Mesothelial cell of epicardium (in vitro differentiated cells): ENCODE results near the gene DPF3. TPM values are rescaled to one million over a fixed set of nuclear protein-coding genes. Genes with fewer than 3 reads are reported as not detected.

Source experiments
- DNase-seq, 2 experiments: peaks; one replicate each; pipeline ENCODE4 v3.0.0; 2021; ENCODE audit warnings: low spot score in 2 of 2; ENCODE audit not compliant: unreplicated experiment in 2 of 2
- H3K27ac Mint-ChIP-seq: 2 replicates; pipeline ENCODE4 v1.8.0; 2021; ENCODE audit warnings: mixed read lengths
- H3K27me3 Mint-ChIP-seq: 2 replicates; pipeline ENCODE4 v1.8.0; 2021; ENCODE audit warnings: low read depth, mixed read lengths
- H3K36me3 Mint-ChIP-seq: 2 replicates; pipeline ENCODE4 v1.8.0; 2021; ENCODE audit warnings: mixed read lengths
- H3K4me1 Mint-ChIP-seq: 2 replicates; pipeline ENCODE4 v1.8.0; 2021; ENCODE audit warnings: mixed read lengths
- H3K4me3 Mint-ChIP-seq: 2 replicates; pipeline ENCODE4 v1.8.0; 2021; ENCODE audit warnings: mild to moderate bottlenecking, moderate library complexity, mixed read lengths
- H3K9me3 Mint-ChIP-seq: 2 replicates; pipeline ENCODE4 v1.8.0; 2021; ENCODE audit warnings: mixed read lengths
- CTCF ChIP-seq: fragments of 200-600 bp; sonication (generic); IDR thresholded peaks from one replicate; pipeline ENCODE4 v1.5.0; 2021; ENCODE audit warnings: antibody characterized with exemption; ENCODE audit not compliant: unreplicated experiment
- total RNA-seq: library from RNA; stranded (reverse); gene quantifications from 3 replicates; pipeline ENCODE4 v1.2.1, GENCODE V29; 2021

The DPF3 gene
- total RNA-seq, 1 donor from 2014 or later = 1.3 TPM

- H3K27me3 Mint-ChIP-seq = peaks cover 34% of the 10 kb centered on the region
- H3K9me3 Mint-ChIP-seq = peaks cover 7% of the 10 kb centered on the region
- TF ChIP-seq CTCF = no peak
- H3K4me3 Mint-ChIP-seq = no peak overlapping the region
- no peak overlapping the region for H3K27ac Mint-ChIP-seq
- no peaks in the 10 kb centered on the region for H3K4me1 Mint-ChIP-seq
- H3K36me3 Mint-ChIP-seq = no peaks in the 10 kb centered on the region
- DNase-seq = no peak
These were observed 258.9 kb downstream of the DPF3 start for GRCh38 chr14:72634691-72635616.

- Mint-ChIP-seq H3K27me3 (peaks cover 37% of the 10 kb centered on the region), H3K4me1 (no peaks in the 10 kb centered on the region), H3K9me3 (no peaks in the 10 kb centered on the region), H3K27ac (no peak overlapping the region), H3K36me3 (no peaks in the 10 kb centered on the region), H3K4me3 (no peak overlapping the region)
- no peak for TF ChIP-seq CTCF
- DNase-seq = no peak
These were observed 260.4 kb downstream of the DPF3 start for GRCh38 chr14:72633551-72633950.

- peaks cover 2% of the 10 kb centered on the region for H3K9me3 Mint-ChIP-seq
- H3K27me3 Mint-ChIP-seq = peaks cover 37% of the 10 kb centered on the region
- no peak overlapping the region for H3K4me3 Mint-ChIP-seq
- no peak for TF ChIP-seq CTCF
- H3K27ac Mint-ChIP-seq = no peak overlapping the region
- H3K4me1 Mint-ChIP-seq = no peaks in the 10 kb centered on the region
- no peaks in the 10 kb centered on the region for H3K36me3 Mint-ChIP-seq
- DNase-seq = no peak
These were observed 261.2 kb downstream of the DPF3 start for GRCh38 chr14:72632727-72633126.

- Mint-ChIP-seq H3K4me3 (no peak overlapping the region), H3K9me3 (peaks cover 15% of the 10 kb centered on the region), H3K4me1 (no peaks in the 10 kb centered on the region), H3K27me3 (peaks cover 36% of the 10 kb centered on the region), H3K27ac (no peak overlapping the region), H3K36me3 (peaks cover 2% of the 10 kb centered on the region)
- no peak for DNase-seq
- no peak for TF ChIP-seq CTCF
These were observed 262.5 kb downstream of the DPF3 start for GRCh38 chr14:72631401-72631800.

- no peak for DNase-seq
These were observed 263.5 kb downstream of the DPF3 start for GRCh38 chr14:72630374-72630773.

More at GRCh38 chr14:72630374-72630773, 263.5 kb downstream of the DPF3 start:
- no peak overlapping the region for H3K4me3 Mint-ChIP-seq
- H3K36me3 Mint-ChIP-seq = peaks cover 2% of the 10 kb centered on the region
- H3K4me1 Mint-ChIP-seq = no peaks in the 10 kb centered on the region
- peaks cover 32% of the 10 kb centered on the region for H3K27me3 Mint-ChIP-seq
- H3K27ac Mint-ChIP-seq = no peak overlapping the region
- no peak for TF ChIP-seq CTCF
- H3K9me3 Mint-ChIP-seq = peaks cover 23% of the 10 kb centered on the region
